Measurements from ENCODE around the gene MIB1. TPM values are rescaled to one million over a fixed set of nuclear protein-coding genes. Genes with fewer than 3 reads are reported as not detected.
"Not testable (repeated sequence)": the region's sequence is repeated elsewhere in the genome, so short reads cannot be mapped to it uniquely, and the experiment has no call there.

MIB1 gene
- total RNA-seq, 1 experiment from 2014 or later, result 19.2 TPM

DNA sequence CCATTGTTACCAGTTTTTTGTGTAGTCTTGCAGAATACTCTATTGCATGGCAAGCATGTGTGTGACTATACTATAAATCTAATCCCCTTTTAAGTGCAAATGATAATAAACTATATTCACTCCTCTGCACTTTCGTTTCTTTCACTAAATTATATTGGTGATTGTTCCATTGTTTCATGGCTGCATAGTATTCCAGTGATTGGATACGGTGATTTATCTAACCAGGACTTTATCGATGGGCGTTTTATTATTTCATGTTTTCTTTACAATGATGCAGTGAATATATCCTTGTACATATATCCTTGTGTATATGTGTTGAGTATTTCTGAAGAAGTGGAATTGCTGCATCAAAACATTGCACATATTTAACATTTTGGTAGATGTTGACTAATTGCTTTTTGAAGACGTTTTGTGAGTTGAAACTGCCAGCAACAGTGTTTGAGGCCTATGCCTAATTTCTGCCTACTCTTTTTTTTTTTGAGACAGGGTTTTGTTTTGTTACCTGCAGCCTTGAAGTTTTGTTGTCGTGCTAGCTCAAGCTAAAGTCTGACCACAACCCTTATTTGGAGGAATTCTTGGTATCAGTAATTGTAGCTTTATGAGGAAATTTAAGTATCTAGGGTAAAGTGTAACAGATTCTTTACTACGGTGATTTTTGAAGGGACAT is 2.7 kb downstream of the MIB1 start:
- DNase-seq (ENCODE audit: low read depth), result no peak

GRCh38 chr18:21745231-21745630 is 4.6 kb downstream of the MIB1 start:
- DNase-seq (ENCODE audit: low read depth), result no peak

DNA sequence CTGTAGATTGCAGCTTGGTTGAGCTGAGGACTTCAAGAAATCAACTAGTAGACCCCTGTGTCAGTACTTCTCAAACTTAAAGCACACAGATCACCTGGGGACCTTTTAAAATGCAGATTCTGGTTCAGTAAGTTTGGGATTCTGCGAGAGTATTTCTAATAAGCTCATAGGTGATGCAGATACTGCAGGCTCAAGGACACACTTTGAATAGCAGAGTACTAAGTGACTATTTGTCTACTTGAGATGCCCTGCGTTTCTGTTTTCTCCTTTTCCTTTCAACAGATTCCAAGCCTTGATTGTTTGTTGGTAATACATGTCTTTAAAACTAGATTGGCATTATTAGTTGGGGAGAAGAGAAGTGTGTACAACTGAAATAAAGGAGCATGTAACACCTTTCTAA is 6.7 kb downstream of the MIB1 start:
- no peak for DNase-seq (ENCODE audit: low read depth)

- DNase-seq (ENCODE audit: low read depth), result no peak
These were observed 7.4 kb downstream of the MIB1 start for GRCh38 chr18:21747764-21748693.

GRCh38 chr18:21757833-21758232 is 17.2 kb downstream of the MIB1 start:
- DNase-seq (ENCODE audit: low read depth), result no peak

DNA sequence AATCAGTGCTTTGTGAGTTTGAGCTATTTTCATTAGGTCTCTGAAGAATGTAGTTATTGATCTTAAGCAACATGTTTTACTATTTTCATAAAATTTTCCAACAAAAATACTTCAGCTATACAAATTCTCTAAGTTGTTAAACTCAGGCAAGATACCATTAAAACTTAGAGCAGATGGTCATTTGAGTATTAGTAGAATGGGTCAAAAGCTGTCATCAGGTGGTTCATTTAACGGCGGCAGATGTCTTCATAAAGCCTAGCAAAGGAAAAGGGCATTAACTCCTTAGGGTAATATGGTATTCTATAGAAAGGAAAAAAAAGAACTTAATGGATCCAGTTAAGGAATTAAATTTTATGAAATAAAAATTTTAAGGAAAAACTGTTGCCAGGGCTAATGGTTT is 19.2 kb downstream of the MIB1 start:
- no peak for DNase-seq (ENCODE audit: low read depth)

- no peak for DNase-seq (ENCODE audit: low read depth)
These were observed 19.7 kb downstream of the MIB1 start for GRCh38 chr18:21760321-21760720.

- no peak for DNase-seq (ENCODE audit: low read depth)
These were observed 21.0 kb downstream of the MIB1 start for GRCh38 chr18:21761471-21762115.

GRCh38 chr18:21762181-21762772 is 21.7 kb downstream of the MIB1 start:
- no peak for DNase-seq (ENCODE audit: low read depth)

- no peak for DNase-seq (ENCODE audit: low read depth)
These were observed 23.5 kb downstream of the MIB1 start for GRCh38 chr18:21763846-21764646.

DNA sequence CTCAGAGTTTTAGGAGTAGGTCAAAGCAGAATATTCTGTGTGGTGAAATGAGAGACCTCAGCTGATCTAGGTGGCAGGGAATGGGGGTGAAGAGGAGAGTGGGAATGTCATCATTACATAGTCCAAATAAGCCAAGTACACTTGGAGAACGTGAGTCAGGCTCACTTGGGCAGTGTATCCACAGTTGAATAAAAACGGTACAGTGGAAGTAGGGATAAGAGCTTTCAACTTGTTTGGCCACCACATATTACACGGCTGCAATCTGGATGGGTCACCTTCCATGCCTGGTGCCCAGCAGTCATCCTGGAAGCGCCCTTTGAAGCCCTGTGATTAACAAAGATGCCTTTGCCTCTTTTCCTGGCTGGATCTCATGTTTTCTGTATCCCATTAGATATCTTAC is 28.6 kb downstream of the MIB1 start:
- no peak for DNase-seq (ENCODE audit: low read depth)

DNA sequence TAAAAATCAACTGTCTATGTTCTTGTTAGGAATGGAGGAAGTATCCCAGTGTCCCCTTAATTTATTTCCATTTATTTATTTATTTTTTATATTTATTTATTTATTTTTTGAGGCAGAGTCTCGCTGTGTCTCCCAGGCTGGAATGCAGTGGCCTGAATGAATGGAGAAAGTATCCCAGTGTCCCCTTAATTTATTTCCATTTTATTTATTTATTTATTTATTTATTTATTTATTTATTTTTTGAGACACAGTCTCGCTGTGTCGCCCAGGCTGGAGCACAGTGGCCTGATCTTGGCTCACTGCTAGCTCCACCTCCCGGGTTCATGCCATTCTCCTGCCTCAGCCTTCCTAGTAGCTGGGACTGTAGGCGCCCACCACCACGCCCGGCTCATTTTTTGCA is 34.1 kb downstream of the MIB1 start:
- DNase-seq (ENCODE audit: low read depth), result no peak

DNA sequence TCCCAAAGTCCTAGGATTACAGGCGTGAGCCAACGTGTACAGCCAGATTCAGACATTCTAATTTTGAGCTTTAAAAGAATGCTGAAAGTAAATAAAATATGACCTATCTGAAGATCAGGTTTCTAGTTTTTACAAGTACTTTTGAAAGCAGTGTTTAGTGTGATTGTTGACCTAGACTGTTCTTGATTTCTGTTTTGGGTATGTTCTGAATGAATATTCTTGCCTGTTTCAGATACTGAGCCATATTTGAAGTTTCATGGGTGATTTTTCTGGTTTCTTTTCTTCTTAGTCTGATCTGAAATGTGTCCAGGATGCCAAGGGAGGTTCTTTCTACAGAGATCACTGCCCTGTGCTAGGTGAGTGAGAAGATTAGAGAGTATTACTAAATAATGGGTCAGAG is 37.2 kb downstream of the MIB1 start:
- no peak for DNase-seq (ENCODE audit: low read depth)

- no peak for DNase-seq (ENCODE audit: low read depth)
These were observed 45.9 kb downstream of the MIB1 start for GRCh38 chr18:21786526-21786925.

- not testable (repeated sequence) for DNase-seq (ENCODE audit: low read depth)
These were observed 55.5 kb downstream of the MIB1 start for GRCh38 chr18:21796089-21796488.

DNA sequence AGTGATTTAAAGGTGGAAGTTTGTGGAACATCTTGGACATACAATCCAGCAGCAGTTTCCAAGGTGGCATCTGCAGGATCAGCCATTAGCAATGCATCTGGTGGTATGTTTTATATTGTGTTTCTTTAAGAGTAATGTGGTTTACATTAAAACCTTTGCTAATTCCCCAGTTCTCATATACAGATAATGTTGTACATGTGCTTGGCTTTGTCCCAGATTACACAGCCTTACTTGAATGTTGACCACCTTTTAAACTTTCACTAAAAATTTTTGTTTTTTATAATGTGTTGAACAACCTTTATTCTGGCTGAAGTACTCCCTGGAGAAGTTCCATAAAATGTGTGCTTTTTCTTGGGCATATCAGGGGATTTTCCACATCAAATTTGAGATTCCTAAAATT is 57.5 kb downstream of the MIB1 start:
- DNase-seq (ENCODE audit: low read depth), result no peak

- DNase-seq (ENCODE audit: low read depth), result no peak
These were observed 59.1 kb downstream of the MIB1 start for GRCh38 chr18:21799721-21800120.

- peak; percentile 33 for DNase-seq (ENCODE audit: low read depth)
These were observed 62.9 kb downstream of the MIB1 start for GRCh38 chr18:21803495-21803894.

DNA sequence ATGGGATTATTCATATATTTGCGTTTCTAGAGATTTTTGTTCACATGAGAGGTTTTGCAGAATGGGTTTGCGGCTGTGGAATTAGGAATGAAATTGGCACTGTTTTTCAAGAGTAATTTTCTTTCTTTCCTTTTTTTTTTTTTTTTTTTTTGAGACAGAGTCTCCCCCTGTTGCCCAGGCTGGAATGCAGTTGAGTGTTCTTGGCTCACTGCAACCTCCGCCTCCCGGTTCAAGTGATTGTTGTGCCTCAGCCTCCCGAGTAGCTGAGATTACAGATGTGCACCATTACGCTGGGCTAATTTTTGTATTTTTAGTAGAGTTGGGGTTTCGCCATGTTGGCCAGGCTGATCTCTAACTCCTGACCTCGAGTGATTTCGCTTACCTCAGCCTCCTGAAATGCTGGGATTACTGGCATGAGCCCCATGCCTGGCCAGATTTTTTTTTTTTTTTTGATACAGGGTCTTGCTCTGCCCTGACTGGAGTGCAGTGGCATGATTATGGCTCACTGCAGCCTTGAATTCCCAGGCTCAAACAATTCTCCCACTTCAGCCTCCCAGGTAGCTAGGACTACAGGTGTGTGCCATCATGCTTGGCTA is 65.3 kb downstream of the MIB1 start:
- no peak for DNase-seq (ENCODE audit: low read depth)

DNA sequence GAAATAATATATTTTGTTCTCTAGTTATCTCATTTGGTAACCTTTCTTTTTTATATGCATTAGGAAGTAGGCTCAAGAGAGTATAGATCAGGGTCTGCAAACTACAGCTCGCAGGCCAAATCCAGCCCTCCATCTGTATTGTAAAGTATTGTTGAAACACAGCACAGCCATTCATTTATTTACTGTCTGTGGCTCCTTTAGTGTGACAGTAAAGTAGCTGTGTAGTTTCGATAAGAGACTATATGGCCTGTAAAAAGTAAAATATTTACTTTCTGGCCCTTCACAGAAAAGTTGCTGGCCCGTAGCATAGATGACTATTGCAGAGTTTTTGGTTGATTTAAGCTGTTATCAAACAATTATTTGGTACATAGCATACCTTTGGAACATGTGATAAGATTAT is 67.6 kb downstream of the MIB1 start:
- no peak for DNase-seq (ENCODE audit: low read depth)

GRCh38 chr18:21809725-21810124 is 69.1 kb downstream of the MIB1 start:
- no peak for DNase-seq (ENCODE audit: low read depth)

All from HT1080 (cell line).